Measurements from ENCODE around the gene POR. TPM values are rescaled to one million over a fixed set of nuclear protein-coding genes. Genes with fewer than 3 reads are reported as not detected.

Gene POR
- total and polyA plus RNA-seq, 2 of the 13 experiments (the other 11 are each of a cell fraction or from before 2014, with no cell fraction given): 145 to 266 TPM

DNA sequence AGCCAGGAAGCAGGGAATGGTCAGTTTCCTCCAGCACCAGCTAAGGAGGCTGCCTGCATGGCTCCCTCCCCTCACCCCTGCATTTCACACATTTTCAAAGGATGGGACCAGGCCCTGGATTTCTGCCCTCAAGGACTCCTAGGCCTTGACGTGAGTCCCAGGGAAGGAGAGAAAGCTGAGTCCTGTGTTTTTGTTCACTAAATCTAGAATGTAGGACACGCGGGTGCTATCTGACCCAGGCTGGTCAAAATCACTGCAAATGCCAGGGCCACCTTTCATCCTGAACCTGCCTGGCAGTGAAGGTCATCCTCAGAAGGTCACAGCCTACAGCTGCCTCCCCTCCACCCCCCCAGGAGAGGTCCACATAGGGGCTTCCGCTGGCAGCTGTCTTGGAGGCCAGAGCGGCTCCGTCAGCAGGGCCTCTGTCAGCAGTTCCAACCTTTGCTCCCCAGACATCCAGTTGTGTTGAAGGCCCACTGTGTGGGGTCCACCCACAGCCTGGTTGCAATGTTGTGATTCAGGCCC, 18.1 kb upstream of the POR start (continued):
- TF ChIP-seq MED1 (CRISPR knock-in tag; IDR thresholded peaks at IDR 0.05): peak; percentile 70
- TF ChIP-seq ZNF343 (CRISPR knock-in tag; IDR thresholded peaks at IDR 0.05): no peak
- TF ChIP-seq, protein P1, sequence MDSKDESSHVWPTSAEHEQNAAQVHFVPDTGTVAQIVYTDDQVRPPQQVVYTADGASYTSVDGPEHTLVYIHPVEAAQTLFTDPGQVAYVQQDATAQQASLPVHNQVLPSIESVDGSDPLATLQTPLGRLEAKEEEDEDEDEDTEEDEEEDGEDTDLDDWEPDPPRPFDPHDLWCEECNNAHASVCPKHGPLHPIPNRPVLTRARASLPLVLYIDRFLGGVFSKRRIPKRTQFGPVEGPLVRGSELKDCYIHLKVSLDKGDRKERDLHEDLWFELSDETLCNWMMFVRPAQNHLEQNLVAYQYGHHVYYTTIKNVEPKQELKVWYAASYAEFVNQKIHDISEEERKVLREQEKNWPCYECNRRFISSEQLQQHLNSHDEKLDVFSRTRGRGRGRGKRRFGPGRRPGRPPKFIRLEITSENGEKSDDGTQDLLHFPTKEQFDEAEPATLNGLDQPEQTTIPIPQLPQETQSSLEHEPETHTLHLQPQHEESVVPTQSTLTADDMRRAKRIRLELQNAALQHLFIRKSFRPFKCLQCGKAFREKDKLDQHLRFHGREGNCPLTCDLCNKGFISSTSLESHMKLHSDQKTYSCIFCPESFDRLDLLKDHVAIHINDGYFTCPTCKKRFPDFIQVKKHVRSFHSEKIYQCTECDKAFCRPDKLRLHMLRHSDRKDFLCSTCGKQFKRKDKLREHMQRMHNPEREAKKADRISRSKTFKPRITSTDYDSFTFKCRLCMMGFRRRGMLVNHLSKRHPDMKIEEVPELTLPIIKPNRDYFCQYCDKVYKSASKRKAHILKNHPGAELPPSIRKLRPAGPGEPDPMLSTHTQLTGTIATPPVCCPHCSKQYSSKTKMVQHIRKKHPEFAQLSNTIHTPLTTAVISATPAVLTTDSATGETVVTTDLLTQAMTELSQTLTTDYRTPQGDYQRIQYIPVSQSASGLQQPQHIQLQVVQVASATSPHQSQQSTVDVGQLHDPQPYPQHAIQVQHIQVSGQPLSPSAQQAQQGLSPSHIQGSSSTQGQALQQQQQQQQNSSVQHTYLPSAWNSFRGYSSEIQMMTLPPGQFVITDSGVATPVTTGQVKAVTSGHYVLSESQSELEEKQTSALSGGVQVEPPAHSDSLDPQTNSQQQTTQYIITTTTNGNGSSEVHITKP (CRISPR knock-in tag; IDR thresholded peaks at IDR 0.05; ENCODE audit: low read depth): peak; percentile 72; the same call in 1 of the 2 replicates
- 0 out of 2 replicates have a peak, but pooled peaks have one; percentile 12 for TF ChIP-seq HMG20B (CRISPR knock-in tag; conservative IDR thresholded peaks at IDR 0.05)
- TF ChIP-seq GATAD2A (CRISPR knock-in tag; IDR thresholded peaks at IDR 0.05): peak; percentile 68
- no peak for TF ChIP-seq FOXA3 (CRISPR knock-in tag; IDR thresholded peaks at IDR 0.05)
- TF ChIP-seq ADNP (CRISPR knock-in tag; IDR thresholded peaks at IDR 0.05): peak; percentile 18; the same call in 1 of the 2 replicates
- no peak for TF ChIP-seq THYN1 (CRISPR knock-in tag; IDR thresholded peaks at IDR 0.05; ENCODE audit: borderline replicate concordance, low read depth)
- peak; percentile 69 for TF ChIP-seq HNF4G (IDR thresholded peaks at IDR 0.05; ENCODE audit: borderline replicate concordance, low read depth, low read length)
- TF ChIP-seq HNF4G (CRISPR knock-in tag; IDR thresholded peaks at IDR 0.05; ENCODE audit: borderline replicate concordance, low read depth): peak; percentile 80; the same call in 1 of the 2 replicates
- no peak; the same call in 1 of the 2 replicates for TF ChIP-seq ELF1 (CRISPR knock-in tag; IDR thresholded peaks at IDR 0.05)
- 0 out of 2 replicates have a peak, but pooled peaks have one; percentile 29 for TF ChIP-seq ZBTB42 (CRISPR knock-in tag; IDR thresholded peaks at IDR 0.05)
- TF ChIP-seq ZNF367 (CRISPR knock-in tag; IDR thresholded peaks at IDR 0.05; ENCODE audit: borderline replicate concordance): no peak
- TF ChIP-seq, protein P2, sequence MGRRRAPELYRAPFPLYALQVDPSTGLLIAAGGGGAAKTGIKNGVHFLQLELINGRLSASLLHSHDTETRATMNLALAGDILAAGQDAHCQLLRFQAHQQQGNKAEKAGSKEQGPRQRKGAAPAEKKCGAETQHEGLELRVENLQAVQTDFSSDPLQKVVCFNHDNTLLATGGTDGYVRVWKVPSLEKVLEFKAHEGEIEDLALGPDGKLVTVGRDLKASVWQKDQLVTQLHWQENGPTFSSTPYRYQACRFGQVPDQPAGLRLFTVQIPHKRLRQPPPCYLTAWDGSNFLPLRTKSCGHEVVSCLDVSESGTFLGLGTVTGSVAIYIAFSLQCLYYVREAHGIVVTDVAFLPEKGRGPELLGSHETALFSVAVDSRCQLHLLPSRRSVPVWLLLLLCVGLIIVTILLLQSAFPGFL (CRISPR knock-in tag; IDR thresholded peaks at IDR 0.05): no peak
- TF ChIP-seq, protein P3, sequence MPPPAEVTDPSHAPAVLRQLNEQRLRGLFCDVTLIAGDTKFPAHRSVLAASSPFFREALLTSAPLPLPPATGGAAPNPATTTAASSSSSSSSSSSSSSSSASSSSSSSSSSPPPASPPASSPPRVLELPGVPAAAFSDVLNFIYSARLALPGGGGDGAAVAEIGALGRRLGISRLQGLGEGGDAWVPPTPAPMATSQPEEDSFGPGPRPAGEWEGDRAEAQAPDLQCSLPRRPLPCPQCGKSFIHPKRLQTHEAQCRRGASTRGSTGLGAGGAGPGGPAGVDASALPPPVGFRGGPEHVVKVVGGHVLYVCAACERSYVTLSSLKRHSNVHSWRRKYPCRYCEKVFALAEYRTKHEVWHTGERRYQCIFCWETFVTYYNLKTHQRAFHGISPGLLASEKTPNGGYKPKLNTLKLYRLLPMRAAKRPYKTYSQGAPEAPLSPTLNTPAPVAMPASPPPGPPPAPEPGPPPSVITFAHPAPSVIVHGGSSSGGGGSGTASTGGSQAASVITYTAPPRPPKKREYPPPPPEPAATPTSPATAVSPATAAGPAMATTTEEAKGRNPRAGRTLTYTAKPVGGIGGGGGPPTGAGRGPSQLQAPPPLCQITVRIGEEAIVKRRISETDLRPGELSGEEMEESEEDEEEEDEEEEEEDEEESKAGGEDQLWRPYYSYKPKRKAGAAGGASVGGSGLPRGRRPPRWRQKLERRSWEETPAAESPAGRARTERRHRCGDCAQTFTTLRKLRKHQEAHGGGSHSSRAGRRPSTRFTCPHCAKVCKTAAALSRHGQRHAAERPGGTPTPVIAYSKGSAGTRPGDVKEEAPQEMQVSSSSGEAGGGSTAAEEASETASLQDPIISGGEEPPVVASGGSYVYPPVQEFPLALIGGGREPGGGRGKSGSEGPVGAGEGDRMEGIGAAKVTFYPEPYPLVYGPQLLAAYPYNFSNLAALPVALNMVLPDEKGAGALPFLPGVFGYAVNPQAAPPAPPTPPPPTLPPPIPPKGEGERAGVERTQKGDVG (CRISPR knock-in tag; IDR thresholded peaks at IDR 0.05; ENCODE audit: borderline replicate concordance): peak; percentile 85; the same call in 1 of the 2 replicates
- TF ChIP-seq RORA (CRISPR knock-in tag; IDR thresholded peaks at IDR 0.05): no peak
- peak; percentile 95 for TF ChIP-seq ZKSCAN1 (IDR thresholded peaks at IDR 0.05; ENCODE audit: low read length)
- TF ChIP-seq ZNF644 (CRISPR knock-in tag; IDR thresholded peaks at IDR 0.05; ENCODE audit: low read depth): no peak
- TF ChIP-seq, protein P4, sequence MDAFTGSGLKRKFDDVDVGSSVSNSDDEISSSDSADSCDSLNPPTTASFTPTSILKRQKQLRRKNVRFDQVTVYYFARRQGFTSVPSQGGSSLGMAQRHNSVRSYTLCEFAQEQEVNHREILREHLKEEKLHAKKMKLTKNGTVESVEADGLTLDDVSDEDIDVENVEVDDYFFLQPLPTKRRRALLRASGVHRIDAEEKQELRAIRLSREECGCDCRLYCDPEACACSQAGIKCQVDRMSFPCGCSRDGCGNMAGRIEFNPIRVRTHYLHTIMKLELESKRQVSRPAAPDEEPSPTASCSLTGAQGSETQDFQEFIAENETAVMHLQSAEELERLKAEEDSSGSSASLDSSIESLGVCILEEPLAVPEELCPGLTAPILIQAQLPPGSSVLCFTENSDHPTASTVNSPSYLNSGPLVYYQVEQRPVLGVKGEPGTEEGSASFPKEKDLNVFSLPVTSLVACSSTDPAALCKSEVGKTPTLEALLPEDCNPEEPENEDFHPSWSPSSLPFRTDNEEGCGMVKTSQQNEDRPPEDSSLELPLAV (CRISPR knock-in tag; conservative IDR thresholded peaks at IDR 0.05; ENCODE audit: low read depth): no peak
